Smooth muscle cell (in vitro differentiated cells): ENCODE results near the gene KLK10. TPM values are rescaled to one million over a fixed set of nuclear protein-coding genes. Genes with fewer than 3 reads are reported as not detected.

Experiments
- DNase-seq: peaks from one replicate; lab custom pipeline; 2025; ENCODE audit not compliant: unreplicated experiment; lab: John Stamatoyannopoulos, UW
- H2AFZ ChIP-seq: fragments of 200-600 bp; sonication (generic); 2 replicates; pipeline ENCODE4 v1.6.0; 2016; ENCODE audit warnings: antibody characterized with exemption, low read depth, mild to moderate bottlenecking
- H3F3A ChIP-seq: fragments of 200-600 bp; sonication (generic); 2 replicates; pipeline ENCODE4 v1.6.0; 2017; ENCODE audit warnings: antibody characterized with exemption, low read depth
- H3K27ac ChIP-seq: fragments of 200-600 bp; sonication (generic); 2 replicates; pipeline ENCODE4 v1.5.1; 2016; ENCODE audit warnings: low read depth, mild to moderate bottlenecking
- H3K27me3 ChIP-seq: fragments of 200-600 bp; sonication (generic); 2 replicates; pipeline ENCODE4 v1.6.1; 2016; ENCODE audit warnings: low read depth, mild to moderate bottlenecking
- H3K36me3 ChIP-seq: fragments of 200-600 bp; sonication (generic); 2 replicates; pipeline ENCODE4 v1.5.1; 2016; ENCODE audit warnings: low read depth
- H3K4me1 ChIP-seq: fragments of 200-600 bp; sonication (generic); 2 replicates; pipeline ENCODE4 v1.5.1; 2016; ENCODE audit warnings: low read depth
- H3K4me2 ChIP-seq: fragments of 200-600 bp; sonication (generic); 2 replicates; pipeline ENCODE4 v1.6.0; 2016; ENCODE audit warnings: mild to moderate bottlenecking
- H3K4me3 ChIP-seq: fragments of 200-600 bp; sonication (generic); 2 replicates; pipeline ENCODE4 v1.5.1; 2016; ENCODE audit warnings: mild to moderate bottlenecking
- H3K79me2 ChIP-seq: fragments of 200-600 bp; sonication (generic); 2 replicates; pipeline ENCODE4 v1.6.0; 2016; ENCODE audit warnings: low read depth, mild to moderate bottlenecking
- H3K9ac ChIP-seq: fragments of 200-600 bp; sonication (generic); 2 replicates; pipeline ENCODE4 v1.6.0; 2016; ENCODE audit warnings: low read depth
- H3K9me3 ChIP-seq: fragments of 200-600 bp; sonication (generic); replicated peaks from 2 replicates; pipeline ENCODE4 v1.5.1; 2016; ENCODE audit warnings: low read depth
- H4K20me1 ChIP-seq: fragments of 200-600 bp; sonication (generic); 2 replicates; pipeline ENCODE4 v1.6.0; 2016; ENCODE audit warnings: low read depth
- CTCF ChIP-seq: fragments of 200-600 bp; sonication (generic); IDR thresholded peaks from 2 replicates; pipeline ENCODE4 v1.5.1; 2017; ENCODE audit warnings: borderline replicate concordance, mild to moderate bottlenecking, antibody characterized with exemption; ENCODE audit not compliant: insufficient read depth, poor library complexity, severe bottlenecking
- WGBS: methylation state at CpG from one replicate; pipeline ENCODE4 v1.1.7; 2016; ENCODE audit warnings: low lambda C conversion rate; 5-methylcytosine and 5-hydroxymethylcytosine counted together
- polyA plus RNA-seq: library from polyadenylated mRNA; unstranded; fragments of >200 nt; fragmentation: Nextera tagmentation; extraction: Ambion mirVana; gene quantifications from 2 replicates; pipeline ENCODE4 v1.2.1, GENCODE V29; 2016
- total RNA-seq: library from RNA; depleted of rRNA; stranded (reverse); fragments of >200 nt; gene quantifications from 2 replicates; pipeline ENCODE4 v1.2.3, GENCODE V29; 2014

The KLK10 gene
- total and polyA plus RNA-seq, 2 experiments from 2014 or later: 3.6 to 8.5 TPM

GRCh38 chr19:51007488-51007887 is 12.0 kb downstream of the KLK10 start:
- no peaks in the 10 kb centered on the region for H3K79me2 ChIP-seq
- DNase-seq: no peak
- H3K9me3 ChIP-seq: no peaks in the 10 kb centered on the region
- no peak overlapping the region for H3K27ac ChIP-seq
- peaks cover 15% of the 10 kb centered on the region for H3K27me3 ChIP-seq
- H3F3A ChIP-seq: no peaks in the 10 kb centered on the region
- no peak for TF ChIP-seq CTCF
- H3K4me1 ChIP-seq: no peaks in the 10 kb centered on the region
- 93% methylated on average over 3 of the region's 3 CpGs for WGBS
- H2AFZ ChIP-seq: no peak overlapping the region
- no peaks in the 10 kb centered on the region for H3K36me3 ChIP-seq
- no peaks in the 10 kb centered on the region for H4K20me1 ChIP-seq
- no peak overlapping the region for H3K4me3 ChIP-seq
- H3K4me2 ChIP-seq: no peak overlapping the region
- no peak overlapping the region for H3K9ac ChIP-seq

GRCh38 chr19:51006406-51006805 is 13.1 kb downstream of the KLK10 start:
- H3K36me3 ChIP-seq: no peaks in the 10 kb centered on the region
- H3K79me2 ChIP-seq: no peaks in the 10 kb centered on the region
- no peak for DNase-seq
- H3K4me2 ChIP-seq: no peak overlapping the region
- H3K27ac ChIP-seq: no peak overlapping the region
- H3K9ac ChIP-seq: no peak overlapping the region
- no peak overlapping the region for H2AFZ ChIP-seq
- H3K9me3 ChIP-seq: no peaks in the 10 kb centered on the region
- peaks cover 15% of the 10 kb centered on the region for H3K27me3 ChIP-seq
- H3F3A ChIP-seq: no peaks in the 10 kb centered on the region
- peaks cover 5% of the 10 kb centered on the region for H3K4me1 ChIP-seq
- no peak for TF ChIP-seq CTCF
- H3K4me3 ChIP-seq: no peak overlapping the region
- WGBS: 54% methylated on average over 8 of the region's 8 CpGs
- H4K20me1 ChIP-seq: no peaks in the 10 kb centered on the region

GRCh38 chr19:51005248-51005647 is 14.3 kb downstream of the KLK10 start:
- H3K4me3 ChIP-seq: no peak overlapping the region
- H2AFZ ChIP-seq: no peak overlapping the region
- DNase-seq: no peak
- no peaks in the 10 kb centered on the region for H3F3A ChIP-seq
- H3K9ac ChIP-seq: no peak overlapping the region
- H3K36me3 ChIP-seq: no peaks in the 10 kb centered on the region
- TF ChIP-seq CTCF: no peak
- peaks cover 5% of the 10 kb centered on the region for H3K4me1 ChIP-seq
- no peak overlapping the region for H3K27ac ChIP-seq
- no peak overlapping the region for H3K4me2 ChIP-seq
- H3K27me3 ChIP-seq: peaks cover 15% of the 10 kb centered on the region
- no peaks in the 10 kb centered on the region for H3K9me3 ChIP-seq
- WGBS: 97% methylated on average over 1 of the region's 1 CpG
- H3K79me2 ChIP-seq: no peaks in the 10 kb centered on the region
- H4K20me1 ChIP-seq: no peaks in the 10 kb centered on the region

- no peak for TF ChIP-seq CTCF
- WGBS: 82% methylated on average over 7 of the region's 7 CpGs
- no peaks in the 10 kb centered on the region for H3K79me2 ChIP-seq
- H3K36me3 ChIP-seq: no peaks in the 10 kb centered on the region
- H3K4me1 ChIP-seq: peaks cover 5% of the 10 kb centered on the region
- no peak overlapping the region for H3K4me3 ChIP-seq
- no peaks in the 10 kb centered on the region for H4K20me1 ChIP-seq
- no peaks in the 10 kb centered on the region for H3F3A ChIP-seq
- no peaks in the 10 kb centered on the region for H3K9me3 ChIP-seq
- H3K27me3 ChIP-seq: peaks cover 7% of the 10 kb centered on the region
- H3K9ac ChIP-seq: no peak overlapping the region
- no peak overlapping the region for H2AFZ ChIP-seq
- DNase-seq: no peak
- H3K27ac ChIP-seq: no peak overlapping the region
- H3K4me2 ChIP-seq: no peak overlapping the region
Measured at GRCh38 chr19:51003316-51003715, 16.2 kb downstream of the KLK10 start.
